Mucosa of descending colon (tissue), 3 donors: ENCODE measurements around the gene AKT3. TPM values are rescaled to one million over a fixed set of nuclear protein-coding genes. Genes with fewer than 3 reads are reported as not detected.

Experiments used
- ATAC-seq: fragments of 200-7000 bp; cut with Tn5 transposase; one replicate; pipeline ENCODE4 v1.9.1; 2020; ENCODE audit warnings: mild to moderate bottlenecking, moderate library complexity
- DNase-seq, 3 donors: peaks; one replicate each; pipeline ENCODE4 v3.0.0-alpha.2; 2020
- H3K36me3 ChIP-seq: fragments of 200-600 bp; one replicate; pipeline ENCODE4 v1.8.0; 2021; ENCODE audit warnings: low read depth, mild to moderate bottlenecking
- H3K4me1 ChIP-seq: fragments of 200-600 bp; one replicate; pipeline ENCODE4 v1.8.0; 2021; ENCODE audit warnings: low read depth, mild to moderate bottlenecking
- H3K4me3 ChIP-seq: fragments of 200-600 bp; one replicate; pipeline ENCODE4 v1.8.0; 2021; ENCODE audit warnings: mild to moderate bottlenecking
- H3K9me3 ChIP-seq: fragments of 200-600 bp; one replicate; pipeline ENCODE4 v1.8.0; 2021; ENCODE audit warnings: mild to moderate bottlenecking
- intact Hi-C, 2 donors: fragments of 100-400 bp; cut with DNase I in 1 of 2; cut with micrococcal nuclease in 1 of 2; formaldehyde crosslinking; loops; one replicate each; pipeline versions ENCODE4 v1.11.0 to v1.11.1; 2022; cut with DNase I, micrococcal nuclease
- total RNA-seq, 3 donors: library from RNA; stranded (reverse); fragmentation: NEBNext Ultra II Directional in 2 of 3; extraction: Animal tissue kit (Norgen Biotek cat#: 25700) in 2 of 3; gene quantifications; one replicate each; pipeline versions ENCODE4 v1.2.1 to v1.2.4, GENCODE V29; 2021 to 2023
- TF ChIP-seq, protein P1 (sequence below): fragments of 200-600 bp; IDR thresholded peaks from one replicate; pipeline ENCODE4 v1.8.0; 2022; ENCODE audit warnings: antibody characterized with exemption, mild to moderate bottlenecking
- donor health status: DM: no; HTN: no; CAD: no; lungs with moderate emphysema.
- donor health status: DM: no; HTN: no; CAD: no.
- donor health status: DM: no; HTN: yes; CAD: no.

The AKT3 gene
- total RNA-seq, 3 donors from 2014 or later, result 8.2 to 119 (median 12.6) TPM

GRCh38 chr1:243459059-243459458, 391.0 kb downstream of the AKT3 start:
- intact Hi-C loops, result no loop called here
- ATAC-seq, result peak; percentile 38
- Histone ChIP-seq H3K4me3 (no peak overlapping the region), H3K9me3 (no peaks in the 10 kb centered on the region), H3K36me3 (no peaks in the 10 kb centered on the region), H3K4me1 (no peaks in the 10 kb centered on the region)
- DNase-seq, result no peak
- TF ChIP-seq, protein P1, sequence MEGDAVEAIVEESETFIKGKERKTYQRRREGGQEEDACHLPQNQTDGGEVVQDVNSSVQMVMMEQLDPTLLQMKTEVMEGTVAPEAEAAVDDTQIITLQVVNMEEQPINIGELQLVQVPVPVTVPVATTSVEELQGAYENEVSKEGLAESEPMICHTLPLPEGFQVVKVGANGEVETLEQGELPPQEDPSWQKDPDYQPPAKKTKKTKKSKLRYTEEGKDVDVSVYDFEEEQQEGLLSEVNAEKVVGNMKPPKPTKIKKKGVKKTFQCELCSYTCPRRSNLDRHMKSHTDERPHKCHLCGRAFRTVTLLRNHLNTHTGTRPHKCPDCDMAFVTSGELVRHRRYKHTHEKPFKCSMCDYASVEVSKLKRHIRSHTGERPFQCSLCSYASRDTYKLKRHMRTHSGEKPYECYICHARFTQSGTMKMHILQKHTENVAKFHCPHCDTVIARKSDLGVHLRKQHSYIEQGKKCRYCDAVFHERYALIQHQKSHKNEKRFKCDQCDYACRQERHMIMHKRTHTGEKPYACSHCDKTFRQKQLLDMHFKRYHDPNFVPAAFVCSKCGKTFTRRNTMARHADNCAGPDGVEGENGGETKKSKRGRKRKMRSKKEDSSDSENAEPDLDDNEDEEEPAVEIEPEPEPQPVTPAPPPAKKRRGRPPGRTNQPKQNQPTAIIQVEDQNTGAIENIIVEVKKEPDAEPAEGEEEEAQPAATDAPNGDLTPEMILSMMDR, result no peak

GRCh38 chr1:243457363-243457982, 392.6 kb downstream of the AKT3 start:
- intact Hi-C loops, result no loop called here
- Histone ChIP-seq H3K4me3 (no peak overlapping the region), H3K4me1 (no peaks in the 10 kb centered on the region), H3K9me3 (no peaks in the 10 kb centered on the region), H3K36me3 (no peaks in the 10 kb centered on the region)
- TF ChIP-seq, protein P1, result no peak
- DNase-seq, result no peak
- ATAC-seq, result no peak

- TF ChIP-seq, protein P1, result no peak
- ATAC-seq (no peak), DNase-seq (no peak)
- intact Hi-C loops, result no loop called here
- Histone ChIP-seq H3K9me3 (no peaks in the 10 kb centered on the region), H3K36me3 (no peaks in the 10 kb centered on the region), H3K4me1 (no peaks in the 10 kb centered on the region), H3K4me3 (no peak overlapping the region)
Measured at GRCh38 chr1:243455760-243456651, 394.0 kb downstream of the AKT3 start.

- H3K36me3 ChIP-seq, result no peaks in the 10 kb centered on the region
- no peaks in the 10 kb centered on the region for H3K4me1 ChIP-seq
- ATAC-seq, result no peak
- DNase-seq, result no peak
- no peak overlapping the region for H3K4me3 ChIP-seq
- intact Hi-C loops, result no loop called here
- TF ChIP-seq, protein P1, result no peak
- H3K9me3 ChIP-seq, result no peaks in the 10 kb centered on the region
Measured at GRCh38 chr1:243454328-243454997, 395.6 kb downstream of the AKT3 start.

DNA sequence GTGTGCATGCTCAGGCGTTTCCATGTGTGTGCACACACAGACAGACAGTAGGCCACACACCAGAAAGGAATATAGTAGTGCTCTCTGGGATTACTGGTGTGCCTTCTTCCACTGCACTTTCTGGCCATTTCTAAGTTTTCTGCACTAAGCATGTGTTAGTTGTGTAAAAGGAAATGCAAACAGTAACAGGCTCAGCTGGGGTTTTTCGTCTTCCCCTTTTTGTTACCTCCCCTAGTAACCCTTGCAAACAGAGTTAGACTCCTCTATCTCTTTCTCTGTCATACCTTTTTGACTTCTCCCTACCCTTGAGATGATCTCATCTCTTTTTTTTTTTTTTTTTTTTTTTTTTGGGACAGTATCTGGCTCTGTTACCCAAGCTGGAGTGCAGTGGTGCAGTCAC, 398.0 kb downstream of the AKT3 start:
- H3K9me3 ChIP-seq, result no peaks in the 10 kb centered on the region
- TF ChIP-seq, protein P1, result no peak
- H3K4me3 ChIP-seq, result no peak overlapping the region
- DNase-seq (no peak), ATAC-seq (peak; percentile 25)
- no peaks in the 10 kb centered on the region for H3K4me1 ChIP-seq
- intact Hi-C loops, result no loop called here
- no peaks in the 10 kb centered on the region for H3K36me3 ChIP-seq
